Esophagus mucosa (tissue), 1 donor: ENCODE results near the gene FADS1. TPM values are rescaled to one million over a fixed set of nuclear protein-coding genes. Genes with fewer than 3 reads are reported as not detected.

Source experiments
- ATAC-seq: fragments of 200-7000 bp; cut with Tn5 transposase; one replicate; pipeline ENCODE4 v1.9.1; 2020
- total RNA-seq: library from RNA; stranded (reverse); gene quantifications from one replicate; pipeline ENCODE4 v1.2.4, GENCODE V29; 2023
- donor health status: DM: yes; HTN: yes; CAD: no.

FADS1 gene
- total RNA-seq, 1 donor from 2014 or later: 7.5 TPM

GRCh38 chr11:61757213-61757862, 59.5 kb downstream of the FADS1 start:
- no peak for ATAC-seq

DNA sequence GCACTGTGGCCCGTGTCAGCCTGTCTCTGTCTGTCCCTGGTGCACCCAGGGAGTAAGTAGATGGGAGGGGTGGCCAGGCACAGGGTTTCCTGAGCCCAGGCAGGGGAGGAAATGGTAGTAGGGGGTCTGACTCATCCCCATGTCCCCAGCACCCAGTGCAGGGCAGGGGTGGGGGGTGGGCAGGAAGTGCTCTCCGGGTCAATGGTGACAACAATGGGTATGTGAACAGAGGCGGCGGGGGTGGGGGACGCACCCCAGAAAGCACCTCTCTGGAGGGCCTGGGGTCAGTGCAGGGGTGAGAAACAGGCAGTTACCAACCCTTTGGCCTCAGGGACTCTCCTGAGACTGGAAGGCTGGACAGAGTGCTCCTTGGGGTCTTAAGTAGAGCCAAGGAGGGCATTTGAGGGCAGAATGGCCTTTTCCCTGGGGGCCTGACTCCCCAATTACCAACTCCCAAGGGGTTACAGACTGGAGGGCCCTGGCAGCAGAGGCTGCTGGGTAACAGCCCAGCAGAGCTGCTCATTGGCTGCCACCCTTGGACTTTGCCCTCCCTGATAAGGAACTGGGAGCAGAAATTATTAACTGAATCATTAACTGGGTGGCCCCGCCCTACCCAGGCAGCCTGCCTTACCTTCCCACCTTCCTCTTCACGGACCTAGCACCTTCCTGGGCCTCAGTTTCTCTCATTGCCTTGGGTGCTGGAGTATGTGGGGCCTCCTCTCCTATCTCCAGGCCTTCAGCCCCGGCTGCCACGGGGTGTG, 60.2 kb downstream of the FADS1 start:
- no peak for ATAC-seq

DNA sequence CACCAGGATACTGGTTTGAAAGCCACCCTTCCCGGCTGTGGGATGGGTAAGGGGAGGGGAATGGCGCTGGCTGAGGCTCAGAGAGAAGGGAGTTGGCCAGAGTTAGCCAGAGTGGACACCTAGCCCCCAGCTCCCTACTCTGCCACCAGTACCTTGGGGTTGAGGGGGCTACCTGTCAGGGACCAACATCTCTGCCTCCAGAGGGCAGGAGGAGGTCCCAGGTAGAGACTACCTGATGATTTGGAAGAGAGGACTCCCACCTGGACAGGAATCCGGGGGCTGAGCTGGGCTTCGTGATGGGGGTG, 60.7 kb downstream of the FADS1 start:
- no peak for ATAC-seq

DNA sequence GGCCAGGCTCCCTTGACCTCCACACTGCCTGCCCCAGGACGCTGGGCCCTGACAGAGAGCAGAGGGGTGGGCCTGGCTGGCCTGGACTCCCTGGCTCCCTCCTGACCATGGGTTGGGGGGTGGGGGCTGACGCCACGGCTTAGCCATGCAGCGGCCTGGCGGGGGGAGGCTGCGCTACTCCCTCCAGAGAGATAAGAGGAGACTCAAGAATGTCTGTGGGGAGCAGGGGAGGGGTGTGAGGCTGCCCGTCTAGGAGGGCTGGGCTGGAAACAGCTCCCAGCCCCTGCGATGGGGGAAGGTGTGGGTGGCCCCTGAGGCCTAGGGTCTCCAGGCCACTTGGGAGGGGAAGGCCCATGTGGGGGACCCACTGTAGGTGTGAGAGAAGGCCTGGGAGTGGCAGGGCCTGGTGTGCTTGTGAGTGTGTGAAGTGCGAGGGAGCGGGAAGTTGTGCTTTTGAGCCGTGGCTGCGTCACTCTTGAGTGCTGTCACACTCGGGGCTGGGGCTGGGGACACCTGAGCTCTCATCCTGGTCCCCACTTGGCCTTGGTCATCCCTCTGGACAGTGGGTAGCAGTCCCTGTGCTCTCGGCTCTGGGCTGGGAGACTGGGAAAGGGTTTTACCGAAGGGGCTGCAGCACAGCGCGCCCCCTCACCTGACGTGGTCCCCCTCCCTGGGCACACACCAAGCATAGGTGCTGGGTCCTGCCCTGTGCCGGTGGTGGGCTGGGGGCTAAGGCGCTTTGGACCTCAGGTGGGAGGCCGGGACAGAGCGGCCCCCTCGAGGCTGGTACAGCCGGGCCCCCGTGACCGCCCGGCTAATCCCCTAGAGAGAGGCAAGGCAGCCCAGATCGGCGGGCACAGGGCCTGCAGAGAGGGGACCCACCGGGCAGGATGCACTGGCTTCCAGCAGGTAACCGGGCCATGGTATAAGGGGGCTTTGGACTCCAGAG, 62.0 kb downstream of the FADS1 start:
- ATAC-seq: no peak

DNA sequence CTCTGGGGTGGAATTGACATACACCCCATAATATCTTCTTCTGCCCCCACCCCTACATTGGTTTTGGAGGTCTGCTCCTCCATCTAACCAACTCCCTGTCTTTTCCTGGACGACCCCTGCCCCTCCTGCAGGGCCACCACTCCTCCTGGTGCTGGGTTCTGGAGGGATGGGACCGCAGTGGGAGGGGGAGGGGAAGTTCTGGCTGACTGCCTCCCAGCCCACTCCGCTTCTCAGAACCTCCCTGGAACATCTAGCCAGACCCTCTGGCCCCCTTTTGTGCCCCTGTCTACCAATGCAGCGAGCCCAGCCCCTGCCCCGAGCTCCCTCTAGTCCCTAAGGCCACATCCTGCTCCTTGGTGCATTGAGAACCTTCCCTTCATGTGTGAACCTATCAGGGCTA, 63.1 kb downstream of the FADS1 start:
- ATAC-seq: no peak

DNA sequence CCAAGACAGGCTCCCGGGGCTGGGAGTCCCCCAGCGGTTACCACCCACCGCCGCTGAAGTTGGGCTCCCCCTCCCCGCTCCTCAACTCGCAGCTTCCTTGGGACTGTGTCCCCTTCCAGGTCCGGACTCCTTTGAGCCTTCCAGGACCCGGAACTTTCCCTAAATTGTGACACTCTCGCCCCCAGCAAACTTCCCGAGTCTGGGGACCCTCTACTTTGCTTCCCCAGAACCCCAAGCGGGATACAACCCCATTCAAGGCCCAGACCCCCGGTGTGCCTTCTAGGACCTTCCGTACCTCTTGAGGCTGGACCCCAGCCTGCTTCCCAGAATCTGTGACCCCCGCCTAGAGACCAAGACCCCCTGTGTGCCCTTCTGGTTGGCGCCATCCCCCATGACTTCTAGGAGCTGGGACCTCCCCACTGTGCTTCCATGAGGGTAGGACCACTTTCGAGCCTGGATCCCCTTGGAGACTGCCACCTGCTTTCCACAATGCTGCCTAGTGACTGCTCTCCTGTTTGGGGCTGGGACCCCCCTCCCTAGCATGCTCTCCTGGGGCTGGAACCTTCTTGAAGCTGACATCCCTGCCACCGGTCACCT, 63.8 kb downstream of the FADS1 start:
- ATAC-seq: no peak

GRCh38 chr11:61752117-61752924, 64.5 kb downstream of the FADS1 start, which contains the start of gene MYRF:
Gene MYRF (plus strand): TSS chr11:61752636. CDS start chr11:61752745, 109 bp downstream.
- peak; percentile 38 for ATAC-seq

GRCh38 chr11:61751384-61751783, 65.4 kb downstream of the FADS1 start:
- no peak for ATAC-seq

GRCh38 chr11:61750631-61751273, 66.1 kb downstream of the FADS1 start:
- no peak for ATAC-seq

Other genes starting within 250 kb of the FADS1 start
- gene SYT7, start 235.9 kb downstream of the FADS1 start, total RNA-seq: 3.6 TPM
- 2.3 TPM for gene DAGLA, start 136.6 kb downstream of the FADS1 start, total RNA-seq
- 0.88 TPM for gene MYRF, start 64.4 kb downstream of the FADS1 start, total RNA-seq
- gene TMEM258, start 24.4 kb downstream of the FADS1 start, total RNA-seq: 90.9 TPM
- gene FEN1, start 24.1 kb downstream of the FADS1 start, total RNA-seq: 18.7 TPM
- gene FADS2, start 11.3 kb upstream of the FADS1 start, total RNA-seq: 43.3 TPM
- gene FADS3, start 74.5 kb upstream of the FADS1 start, total RNA-seq: 3.0 TPM
- gene RAB3IL1, start 100.6 kb upstream of the FADS1 start, total RNA-seq: 0.88 TPM
- 0.44 TPM for gene BEST1, start 133.3 kb upstream of the FADS1 start, total RNA-seq
- 911 TPM for gene FTH1, start 150.6 kb upstream of the FADS1 start, total RNA-seq